GM12891 (cell line): Measurements from ENCODE around the gene LYPD6B.

Experiments used
- PAX5 ChIP-seq: IDR thresholded peaks from 2 replicates; pipeline ENCODE4 v1.6.1; 2011; ENCODE audit warnings: low read length, moderate library complexity, mild to moderate bottlenecking; ENCODE audit not compliant: insufficient read depth, severe bottlenecking
- POLR2A ChIP-seq: IDR thresholded peaks from 2 replicates; pipeline ENCODE4 v1.6.1; 2011; ENCODE audit warnings: low read depth, low read length, control low read depth

GRCh38 chr2:149039213-149039724 lies 770 bp downstream of the LYPD6B start:
- TF ChIP-seq POLR2A = no peak
- no peak for TF ChIP-seq PAX5
